ENCODE results near the gene DYRK3. TPM values are rescaled to one million over a fixed set of nuclear protein-coding genes. Genes with fewer than 3 reads are reported as not detected.
A peak's percentile ranks its signal among the peaks of the same experiment; 100 is the strongest.

Gene DYRK3
- total and polyA plus RNA-seq, 11 donors: 6.5 to 32.5 (median 15.9) TPM

- no peaks in the 10 kb centered on the region for H3K9me3 ChIP-seq
- DNase-seq (no peak), ATAC-seq (no peak)
- TF ChIP-seq POLR2A (IDR thresholded peaks at IDR 0.05) (no peak), CTCF (IDR thresholded peaks at IDR 0.05) (no peak)
- peaks cover 0 to 54% (median 17%) of the 10 kb centered on the region in 9 donors for H3K36me3 ChIP-seq
- no peaks in the 10 kb centered on the region for H3K27me3 ChIP-seq
- 63 to 70% (median 67%) methylated on average over 3 of the region's 3 CpGs for WGBS, 4 donors
- H3K4me3 ChIP-seq: no peak overlapping the region
- intact Hi-C loops (cut with DNase I): no loop called here
- peaks cover 0 to 8% (median 0%) of the 10 kb centered on the region in 12 donors for H3K4me1 ChIP-seq
- H3K27ac ChIP-seq: no peak overlapping the region
These were observed 7.9 kb downstream of the DYRK3 start for GRCh38 chr1:206643118-206643698.

- no peaks in the 10 kb centered on the region for H3K9me3 ChIP-seq
- H3K36me3 ChIP-seq: peaks cover 0 to 43% (median 19%) of the 10 kb centered on the region in 9 donors
- 67 to 100% (median 83%) methylated on average over 1 of the region's 1 CpG for WGBS, 4 donors
- DNase-seq: no peak
- H3K4me1 ChIP-seq: peaks cover 0 to 33% (median 27%) of the 10 kb centered on the region in 12 donors
- no peaks in the 10 kb centered on the region for H3K27me3 ChIP-seq
- H3K27ac ChIP-seq: no peak overlapping the region
- intact Hi-C loops (cut with DNase I): no loop called here
- no peak for ATAC-seq
- no peak for TF ChIP-seq POLR2A (IDR thresholded peaks at IDR 0.05)
- no peak for TF ChIP-seq CTCF (IDR thresholded peaks at IDR 0.05)
- H3K4me3 ChIP-seq: no peak overlapping the region
These were observed 11.2 kb downstream of the DYRK3 start for GRCh38 chr1:206646504-206646903.

- H3K9me3 ChIP-seq: no peaks in the 10 kb centered on the region
- TF ChIP-seq CTCF (IDR thresholded peaks at IDR 0.05): no peak
- no peak for TF ChIP-seq POLR2A (IDR thresholded peaks at IDR 0.05)
- DNase-seq (no peak), ATAC-seq (no peak)
- no peak overlapping the region for H3K4me3 ChIP-seq
- no peaks in the 10 kb centered on the region for H3K27me3 ChIP-seq
- H3K4me1 ChIP-seq: peaks cover 0 to 40% (median 29%) of the 10 kb centered on the region in 12 donors
- H3K36me3 ChIP-seq: peaks cover 0 to 41% (median 19%) of the 10 kb centered on the region in 9 donors
- intact Hi-C loops (cut with DNase I): no loop called here
- H3K27ac ChIP-seq: no peak overlapping the region
These were observed 11.9 kb downstream of the DYRK3 start for GRCh38 chr1:206647224-206647623.

GRCh38 chr1:206649261-206649921 is 14.1 kb downstream of the DYRK3 start:
- H3K27ac ChIP-seq: peak overlapping the region; percentile 28 to 81 (median 72)
- 49 to 61% (median 56%) methylated on average over 5 of the region's 5 CpGs for WGBS, 4 donors
- H3K4me3 ChIP-seq: no peak overlapping the region
- H3K36me3 ChIP-seq: peaks cover 0 to 36% (median 18%) of the 10 kb centered on the region in 9 donors
- H3K9me3 ChIP-seq: no peaks in the 10 kb centered on the region
- DNase-seq: no peak
- peaks cover 2 to 62% (median 46%) of the 10 kb centered on the region in 12 donors for H3K4me1 ChIP-seq
- H3K27me3 ChIP-seq: no peaks in the 10 kb centered on the region
- TF ChIP-seq CTCF (IDR thresholded peaks at IDR 0.05) (no peak), POLR2A (IDR thresholded peaks at IDR 0.05) (no peak)
- intact Hi-C loops (cut with DNase I): no loop called here
- ATAC-seq: peak in 2 of 4 donors; percentile 28 to 33

Data from heart left ventricle (tissue), 16 donors.